Liver (tissue), 9 donors: ENCODE results near the gene GTF3C4. TPM values are rescaled to one million over a fixed set of nuclear protein-coding genes. Genes with fewer than 3 reads are reported as not detected.

Source experiments
- DNase-seq: peaks from one replicate; pipeline ENCODE4 v3.0.0-alpha.2; 2017; ENCODE audit warnings: low spot score
- H3K27ac ChIP-seq, 2 donors: one replicate each; pipeline ENCODE4 v1.7.0; 2013; ENCODE audit warnings: inconsistent platforms in 2 of 2, low read length in 2 of 2, control low read depth in 1 of 2, low read depth in 1 of 2, mild to moderate bottlenecking in 1 of 2
- H3K27me3 ChIP-seq, 4 donors: one replicate each; pipeline versions ENCODE4 v1.6.1 to v1.7.0; 2013; ENCODE audit warnings: low read length in 3 of 4, inconsistent platforms in 1 of 4, mild to moderate bottlenecking in 1 of 4, moderate library complexity in 1 of 4; ENCODE audit not compliant: control insufficient read depth in 4 of 4, insufficient read depth in 4 of 4
- H3K36me3 ChIP-seq, 4 donors: one replicate each; pipeline versions ENCODE4 v1.6.1 to v1.7.0; 2013; ENCODE audit warnings: low read length in 3 of 4, mild to moderate bottlenecking in 3 of 4, low read depth in 1 of 4, moderate library complexity in 1 of 4; ENCODE audit not compliant: control insufficient read depth in 4 of 4, insufficient read depth in 3 of 4
- H3K4me1 ChIP-seq, 4 donors: one replicate each; pipeline versions ENCODE4 v1.6.1 to v1.7.0; 2013; ENCODE audit warnings: low read length in 3 of 4, mild to moderate bottlenecking in 3 of 4, moderate library complexity in 1 of 4; ENCODE audit not compliant: control insufficient read depth in 4 of 4, insufficient read depth in 4 of 4
- H3K4me3 ChIP-seq, 3 donors: one replicate each; pipeline versions ENCODE4 v1.6.1 to v1.7.0; 2013; ENCODE audit warnings: low read length in 3 of 3, control low read depth in 1 of 3, low read depth in 1 of 3, mild to moderate bottlenecking in 1 of 3
- H3K9ac ChIP-seq, 2 donors: one replicate each; pipeline ENCODE4 v1.7.0; 2013; ENCODE audit warnings: low read length in 2 of 2, mild to moderate bottlenecking in 2 of 2, moderate library complexity in 2 of 2, control low read depth in 1 of 2, low read depth in 1 of 2
- H3K9me3 ChIP-seq, 4 donors: one replicate each; pipeline versions ENCODE4 v1.6.1 to v1.7.0; 2013; ENCODE audit warnings: low read length in 3 of 4; ENCODE audit not compliant: control insufficient read depth in 4 of 4
- EGR1 ChIP-seq, 2 donors: IDR thresholded peaks; 2 replicates each; pipeline ENCODE4 v1.6.1; 2016 to 2018; ENCODE audit warnings: antibody characterized with exemption in 2 of 2, low read depth in 2 of 2
- FOXA1 ChIP-seq: IDR thresholded peaks from 2 replicates; pipeline ENCODE4 v1.6.1; 2016; ENCODE audit warnings: antibody characterized with exemption
- FOXA2 ChIP-seq: IDR thresholded peaks from 2 replicates; pipeline ENCODE4 v1.6.1; 2016; ENCODE audit warnings: antibody characterized with exemption
- HNF4G ChIP-seq: IDR thresholded peaks from 2 replicates; pipeline ENCODE4 v1.6.1; 2016; ENCODE audit warnings: antibody characterized with exemption
- JUND ChIP-seq, 2 donors: IDR thresholded peaks; 2 replicates each; pipeline ENCODE4 v1.6.1; 2016; ENCODE audit warnings: antibody characterized with exemption in 2 of 2
- NR2F2 ChIP-seq: IDR thresholded peaks from 2 replicates; pipeline ENCODE4 v1.6.1; 2016; ENCODE audit warnings: antibody characterized with exemption
- RAD21 ChIP-seq, 2 donors: IDR thresholded peaks; 2 replicates each; pipeline ENCODE4 v1.6.1; 2016; ENCODE audit warnings: antibody characterized with exemption in 2 of 2, mild to moderate bottlenecking in 2 of 2
- SP1 ChIP-seq: IDR thresholded peaks from 2 replicates; pipeline ENCODE4 v1.6.1; 2018; ENCODE audit warnings: antibody characterized with exemption, mild to moderate bottlenecking
- TAF1 ChIP-seq: conservative IDR thresholded peaks from 2 replicates; pipeline ENCODE4 v1.6.1; 2016; ENCODE audit warnings: antibody characterized with exemption, mild to moderate bottlenecking
- YY1 ChIP-seq: IDR thresholded peaks from 2 replicates; pipeline ENCODE4 v1.6.1; 2016; ENCODE audit warnings: antibody characterized with exemption, mild to moderate bottlenecking
- WGBS: extraction: QIAGEN DNeasy Blood & Tissue Kit; methylation state at CpG from one replicate; pipeline ENCODE4 v1.1.7; 2013; 5-methylcytosine and 5-hydroxymethylcytosine counted together
- polyA plus RNA-seq, 2 donors: library from polyadenylated mRNA; stranded (reverse) in 1 of 2; unstranded in 1 of 2; fragments of 200-250 nt in 1 of 2; fragments of >200 nt in 1 of 2; fragmentation: Nextera tagmentation in 1 of 2; extraction: Ambion mirVana in 1 of 2; gene quantifications; one replicate each; pipeline versions ENCODE4 v1.2.1 to v1.2.3, GENCODE V29; 2013 to 2015
- total RNA-seq, 2 donors: library from RNA; depleted of rRNA; stranded (reverse); fragments of >200 nt; gene quantifications; one replicate each; pipeline ENCODE4 v1.2.3, GENCODE V29; 2014
- TF ChIP-seq, protein P1 (sequence below): fragments of 150-350 bp; IDR thresholded peaks from 2 replicates; pipeline ENCODE4 v1.5.1; 2017; ENCODE audit warnings: improper control_type of control experiment, low read depth, low read length; ENCODE audit not compliant: missing input control
- TF ChIP-seq, protein P2 (sequence below): IDR thresholded peaks from 2 replicates; pipeline ENCODE4 v1.6.1; 2016; ENCODE audit warnings: antibody characterized with exemption, mild to moderate bottlenecking
- donor health status: healthy.
- donor health status: healthy.
- donor health status: healthy.
- donor health status: healthy.
- donor health status: healthy.

Gene GTF3C4, protein sequence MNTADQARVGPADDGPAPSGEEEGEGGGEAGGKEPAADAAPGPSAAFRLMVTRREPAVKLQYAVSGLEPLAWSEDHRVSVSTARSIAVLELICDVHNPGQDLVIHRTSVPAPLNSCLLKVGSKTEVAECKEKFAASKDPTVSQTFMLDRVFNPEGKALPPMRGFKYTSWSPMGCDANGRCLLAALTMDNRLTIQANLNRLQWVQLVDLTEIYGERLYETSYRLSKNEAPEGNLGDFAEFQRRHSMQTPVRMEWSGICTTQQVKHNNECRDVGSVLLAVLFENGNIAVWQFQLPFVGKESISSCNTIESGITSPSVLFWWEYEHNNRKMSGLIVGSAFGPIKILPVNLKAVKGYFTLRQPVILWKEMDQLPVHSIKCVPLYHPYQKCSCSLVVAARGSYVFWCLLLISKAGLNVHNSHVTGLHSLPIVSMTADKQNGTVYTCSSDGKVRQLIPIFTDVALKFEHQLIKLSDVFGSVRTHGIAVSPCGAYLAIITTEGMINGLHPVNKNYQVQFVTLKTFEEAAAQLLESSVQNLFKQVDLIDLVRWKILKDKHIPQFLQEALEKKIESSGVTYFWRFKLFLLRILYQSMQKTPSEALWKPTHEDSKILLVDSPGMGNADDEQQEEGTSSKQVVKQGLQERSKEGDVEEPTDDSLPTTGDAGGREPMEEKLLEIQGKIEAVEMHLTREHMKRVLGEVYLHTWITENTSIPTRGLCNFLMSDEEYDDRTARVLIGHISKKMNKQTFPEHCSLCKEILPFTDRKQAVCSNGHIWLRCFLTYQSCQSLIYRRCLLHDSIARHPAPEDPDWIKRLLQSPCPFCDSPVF
- 1 to 10 TPM; 7.0 to 7.2 TPM for total RNA-seq
- 1 to 10 TPM; 1.4 to 3.0 TPM for polyA plus RNA-seq

DNA sequence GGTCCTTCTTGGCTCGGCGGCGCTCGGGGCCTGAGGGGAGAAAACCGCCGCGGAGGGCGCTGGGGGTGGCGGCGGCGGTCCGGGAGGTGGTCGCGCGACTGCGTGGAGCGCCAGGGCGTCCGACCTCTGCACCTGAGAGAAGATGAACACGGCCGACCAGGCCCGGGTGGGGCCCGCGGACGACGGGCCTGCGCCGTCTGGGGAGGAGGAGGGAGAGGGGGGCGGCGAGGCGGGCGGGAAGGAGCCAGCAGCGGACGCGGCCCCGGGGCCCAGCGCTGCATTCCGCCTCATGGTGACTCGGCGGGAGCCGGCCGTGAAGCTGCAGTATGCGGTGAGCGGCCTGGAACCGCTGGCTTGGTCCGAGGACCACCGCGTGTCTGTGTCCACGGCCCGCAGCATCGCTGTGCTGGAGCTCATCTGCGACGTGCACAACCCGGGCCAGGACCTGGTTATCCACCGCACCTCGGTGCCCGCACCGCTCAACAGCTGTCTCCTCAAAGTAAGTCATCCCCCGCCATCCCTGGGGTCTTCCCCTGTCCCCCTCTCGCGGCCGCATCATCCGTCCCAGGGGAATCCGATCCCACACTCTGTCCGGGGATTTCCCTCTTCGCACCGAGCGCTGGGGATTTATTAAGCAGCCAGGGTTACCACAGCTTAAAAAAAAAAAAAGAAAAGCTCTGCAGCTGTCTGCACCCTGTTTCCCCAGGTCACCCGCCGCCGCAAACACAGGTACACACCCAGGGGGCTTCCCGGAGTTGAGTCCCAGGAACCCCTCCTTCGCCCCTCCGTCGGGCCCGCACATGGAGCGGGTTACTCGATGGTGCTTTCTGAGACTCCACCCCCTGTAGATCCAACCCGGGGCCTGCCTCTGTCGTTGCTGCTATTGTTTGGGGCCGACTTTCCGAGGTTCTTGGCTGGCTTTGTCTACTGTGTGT is at the start of gene GTF3C4:
GTF3C4 (plus strand) TSS at position 8 of the 935 bp plus-strand sequence; CDS start at position 143, 135 bp downstream.
- Histone ChIP-seq H3K36me3 (peaks cover 0 to 3% (median 0%) of the 10 kb centered on the region in 4 donors), H3K4me1 (peaks cover 2 to 27% (median 19%) of the 10 kb centered on the region in 4 donors), H3K27me3 (no peaks in the 10 kb centered on the region), H3K9ac (peak within 1 kb of the TSS; percentile 69 to 85), H3K27ac (peak within 1 kb of the TSS; percentile 92 to 96), H3K9me3 (no peaks in the 10 kb centered on the region), H3K4me3 (peak within 1 kb of the TSS; percentile 86 to 91 (median 88))
- TF ChIP-seq FOXA1 (no peak), FOXA2 (no peak), NR2F2 (no peak), YY1 (no peak), HNF4G (no peak), RAD21 (IDR thresholded peaks at IDR 0.05) (no peak), SP1 (no peak), TAF1 (no peak), EGR1 (IDR thresholded peaks at IDR 0.05; ENCODE audit: low read depth in 2 of 2) (no peak)
- TF ChIP-seq, protein P1, sequence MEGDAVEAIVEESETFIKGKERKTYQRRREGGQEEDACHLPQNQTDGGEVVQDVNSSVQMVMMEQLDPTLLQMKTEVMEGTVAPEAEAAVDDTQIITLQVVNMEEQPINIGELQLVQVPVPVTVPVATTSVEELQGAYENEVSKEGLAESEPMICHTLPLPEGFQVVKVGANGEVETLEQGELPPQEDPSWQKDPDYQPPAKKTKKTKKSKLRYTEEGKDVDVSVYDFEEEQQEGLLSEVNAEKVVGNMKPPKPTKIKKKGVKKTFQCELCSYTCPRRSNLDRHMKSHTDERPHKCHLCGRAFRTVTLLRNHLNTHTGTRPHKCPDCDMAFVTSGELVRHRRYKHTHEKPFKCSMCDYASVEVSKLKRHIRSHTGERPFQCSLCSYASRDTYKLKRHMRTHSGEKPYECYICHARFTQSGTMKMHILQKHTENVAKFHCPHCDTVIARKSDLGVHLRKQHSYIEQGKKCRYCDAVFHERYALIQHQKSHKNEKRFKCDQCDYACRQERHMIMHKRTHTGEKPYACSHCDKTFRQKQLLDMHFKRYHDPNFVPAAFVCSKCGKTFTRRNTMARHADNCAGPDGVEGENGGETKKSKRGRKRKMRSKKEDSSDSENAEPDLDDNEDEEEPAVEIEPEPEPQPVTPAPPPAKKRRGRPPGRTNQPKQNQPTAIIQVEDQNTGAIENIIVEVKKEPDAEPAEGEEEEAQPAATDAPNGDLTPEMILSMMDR: no peak
- no peak for DNase-seq
- WGBS: under 1% methylated on average over 82 of the region's 82 CpGs

DNA sequence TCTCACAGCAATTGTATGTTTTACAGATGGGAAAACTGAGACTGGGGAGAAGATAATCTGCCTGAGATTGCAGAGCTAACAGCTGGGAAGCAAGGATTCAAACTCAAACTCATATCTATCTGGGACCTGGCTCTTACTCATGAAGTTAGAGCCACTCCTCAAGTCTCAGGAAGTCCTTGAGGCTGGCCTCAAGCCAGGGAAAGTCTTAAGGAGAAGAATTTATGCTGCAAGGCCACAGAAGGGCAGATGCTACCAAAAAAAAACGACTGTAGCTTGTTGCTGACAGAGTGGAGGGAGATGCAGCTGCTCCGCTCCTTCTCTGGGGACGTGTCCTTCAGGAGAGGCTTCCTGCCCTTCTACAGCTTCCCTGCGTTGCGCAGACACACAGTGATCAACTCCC is 48.1 kb upstream of the GTF3C4 start:
- Histone ChIP-seq H3K36me3 (peaks cover 8 to 37% (median 23%) of the 10 kb centered on the region in 4 donors), H3K9me3 (no peaks in the 10 kb centered on the region), H3K27me3 (no peaks in the 10 kb centered on the region), H3K4me1 (no peaks in the 10 kb centered on the region), H3K4me3 (no peak overlapping the region), H3K27ac (no peak overlapping the region), H3K9ac (no peak overlapping the region)
- no peak for DNase-seq
- 85% methylated on average over 5 of the region's 5 CpGs for WGBS
- TF ChIP-seq, protein P1: no peak
- no peak for TF ChIP-seq YY1
- no peak for TF ChIP-seq RAD21 (IDR thresholded peaks at IDR 0.05)
- no peak for TF ChIP-seq TAF1
- TF ChIP-seq JUND (IDR thresholded peaks at IDR 0.05): no peak
- TF ChIP-seq, protein P2, sequence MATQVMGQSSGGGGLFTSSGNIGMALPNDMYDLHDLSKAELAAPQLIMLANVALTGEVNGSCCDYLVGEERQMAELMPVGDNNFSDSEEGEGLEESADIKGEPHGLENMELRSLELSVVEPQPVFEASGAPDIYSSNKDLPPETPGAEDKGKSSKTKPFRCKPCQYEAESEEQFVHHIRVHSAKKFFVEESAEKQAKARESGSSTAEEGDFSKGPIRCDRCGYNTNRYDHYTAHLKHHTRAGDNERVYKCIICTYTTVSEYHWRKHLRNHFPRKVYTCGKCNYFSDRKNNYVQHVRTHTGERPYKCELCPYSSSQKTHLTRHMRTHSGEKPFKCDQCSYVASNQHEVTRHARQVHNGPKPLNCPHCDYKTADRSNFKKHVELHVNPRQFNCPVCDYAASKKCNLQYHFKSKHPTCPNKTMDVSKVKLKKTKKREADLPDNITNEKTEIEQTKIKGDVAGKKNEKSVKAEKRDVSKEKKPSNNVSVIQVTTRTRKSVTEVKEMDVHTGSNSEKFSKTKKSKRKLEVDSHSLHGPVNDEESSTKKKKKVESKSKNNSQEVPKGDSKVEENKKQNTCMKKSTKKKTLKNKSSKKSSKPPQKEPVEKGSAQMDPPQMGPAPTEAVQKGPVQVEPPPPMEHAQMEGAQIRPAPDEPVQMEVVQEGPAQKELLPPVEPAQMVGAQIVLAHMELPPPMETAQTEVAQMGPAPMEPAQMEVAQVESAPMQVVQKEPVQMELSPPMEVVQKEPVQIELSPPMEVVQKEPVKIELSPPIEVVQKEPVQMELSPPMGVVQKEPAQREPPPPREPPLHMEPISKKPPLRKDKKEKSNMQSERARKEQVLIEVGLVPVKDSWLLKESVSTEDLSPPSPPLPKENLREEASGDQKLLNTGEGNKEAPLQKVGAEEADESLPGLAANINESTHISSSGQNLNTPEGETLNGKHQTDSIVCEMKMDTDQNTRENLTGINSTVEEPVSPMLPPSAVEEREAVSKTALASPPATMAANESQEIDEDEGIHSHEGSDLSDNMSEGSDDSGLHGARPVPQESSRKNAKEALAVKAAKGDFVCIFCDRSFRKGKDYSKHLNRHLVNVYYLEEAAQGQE: no peak
